ENCODE data around the gene TRPV2. TPM values are rescaled to one million over a fixed set of nuclear protein-coding genes. Genes with fewer than 3 reads are reported as not detected.
A peak's percentile ranks its signal among the peaks of the same experiment; 100 is the strongest.
"Not testable (repeated sequence)": the region's sequence is repeated elsewhere in the genome, so short reads cannot be mapped to it uniquely, and the experiment has no call there.

TRPV2 gene, protein sequence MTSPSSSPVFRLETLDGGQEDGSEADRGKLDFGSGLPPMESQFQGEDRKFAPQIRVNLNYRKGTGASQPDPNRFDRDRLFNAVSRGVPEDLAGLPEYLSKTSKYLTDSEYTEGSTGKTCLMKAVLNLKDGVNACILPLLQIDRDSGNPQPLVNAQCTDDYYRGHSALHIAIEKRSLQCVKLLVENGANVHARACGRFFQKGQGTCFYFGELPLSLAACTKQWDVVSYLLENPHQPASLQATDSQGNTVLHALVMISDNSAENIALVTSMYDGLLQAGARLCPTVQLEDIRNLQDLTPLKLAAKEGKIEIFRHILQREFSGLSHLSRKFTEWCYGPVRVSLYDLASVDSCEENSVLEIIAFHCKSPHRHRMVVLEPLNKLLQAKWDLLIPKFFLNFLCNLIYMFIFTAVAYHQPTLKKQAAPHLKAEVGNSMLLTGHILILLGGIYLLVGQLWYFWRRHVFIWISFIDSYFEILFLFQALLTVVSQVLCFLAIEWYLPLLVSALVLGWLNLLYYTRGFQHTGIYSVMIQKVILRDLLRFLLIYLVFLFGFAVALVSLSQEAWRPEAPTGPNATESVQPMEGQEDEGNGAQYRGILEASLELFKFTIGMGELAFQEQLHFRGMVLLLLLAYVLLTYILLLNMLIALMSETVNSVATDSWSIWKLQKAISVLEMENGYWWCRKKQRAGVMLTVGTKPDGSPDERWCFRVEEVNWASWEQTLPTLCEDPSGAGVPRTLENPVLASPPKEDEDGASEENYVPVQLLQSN
- 10 to 100 TPM; 34.4 to 40.2 TPM for total RNA-seq

DNA sequence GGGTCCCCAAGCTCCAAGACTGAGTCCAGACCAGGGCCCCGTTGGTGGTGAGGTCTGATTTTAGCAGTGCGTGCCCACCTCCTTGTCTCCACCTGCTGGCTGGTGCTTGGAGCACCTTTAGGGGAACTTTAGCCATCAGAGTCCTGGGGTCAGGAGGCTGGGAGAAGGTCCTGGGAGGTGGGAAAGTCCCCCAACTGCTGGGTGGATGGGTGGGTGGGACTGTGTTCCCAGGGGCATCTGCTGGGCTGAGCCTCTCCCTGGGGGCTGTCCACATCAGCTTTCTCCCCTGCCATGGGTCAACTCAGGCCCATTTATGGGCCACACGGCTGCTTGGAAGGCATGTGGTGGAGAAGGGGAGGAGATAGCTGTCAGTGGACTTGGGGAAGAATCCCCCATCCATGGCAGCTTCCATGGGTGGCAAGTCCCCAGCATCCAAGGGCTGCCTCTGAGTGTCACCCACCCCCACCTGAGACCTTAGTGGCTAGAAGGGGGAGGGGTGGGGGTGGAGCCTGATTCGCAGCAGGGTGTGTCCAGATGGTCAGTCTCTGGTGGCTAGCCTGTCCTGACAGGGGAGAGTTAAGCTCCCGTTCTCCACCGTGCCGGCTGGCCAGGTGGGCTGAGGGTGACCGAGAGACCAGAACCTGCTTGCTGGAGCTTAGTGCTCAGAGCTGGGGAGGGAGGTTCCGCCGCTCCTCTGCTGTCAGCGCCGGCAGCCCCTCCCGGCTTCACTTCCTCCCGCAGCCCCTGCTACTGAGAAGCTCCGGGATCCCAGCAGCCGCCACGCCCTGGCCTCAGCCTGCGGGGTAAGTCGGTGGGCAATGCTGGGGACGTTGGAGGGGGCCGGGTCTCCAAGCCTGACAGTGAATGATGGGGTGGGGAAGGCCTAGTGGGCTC lies at the start of gene TRPV2:
Gene TRPV2 (plus strand): TSS at position 541 of the 894 bp plus-strand sequence. CDS start 2,098 bp downstream, outside the sequence.
- H3K36me3 Mint-ChIP-seq = peaks cover 28% of the 10 kb centered on the region
- no peaks in the 10 kb centered on the region for H3K9me3 Mint-ChIP-seq
- peaks cover 38% of the 10 kb centered on the region for H3K4me1 Mint-ChIP-seq
- H3K27me3 Mint-ChIP-seq = no peaks in the 10 kb centered on the region
- H3K4me3 Mint-ChIP-seq = peak within 1 kb of the TSS; percentile 98
- peak; percentile 56 for DNase-seq
- peak within 1 kb of the TSS; percentile 99 for H3K27ac Mint-ChIP-seq

DNA sequence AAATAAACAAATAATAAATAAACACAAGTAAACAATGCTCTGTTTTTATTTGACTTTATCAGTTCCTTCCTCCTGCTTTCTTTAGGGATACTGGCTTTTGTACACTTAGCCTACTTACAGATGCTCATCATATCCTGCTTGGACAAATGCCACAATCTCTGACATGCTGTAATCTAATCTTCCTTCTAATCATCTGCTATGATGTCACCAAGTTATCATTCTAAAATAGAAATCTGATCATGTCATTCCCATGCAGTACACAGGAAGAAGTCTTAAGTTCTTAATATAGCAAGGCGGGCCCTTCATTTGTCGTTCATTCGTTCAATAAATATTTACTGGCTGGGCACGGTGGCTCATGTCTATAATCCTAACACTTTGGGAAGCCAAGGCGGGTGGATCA lies 43.6 kb upstream of the TRPV2 start:
- H3K4me1 Mint-ChIP-seq = no peaks in the 10 kb centered on the region

DNA sequence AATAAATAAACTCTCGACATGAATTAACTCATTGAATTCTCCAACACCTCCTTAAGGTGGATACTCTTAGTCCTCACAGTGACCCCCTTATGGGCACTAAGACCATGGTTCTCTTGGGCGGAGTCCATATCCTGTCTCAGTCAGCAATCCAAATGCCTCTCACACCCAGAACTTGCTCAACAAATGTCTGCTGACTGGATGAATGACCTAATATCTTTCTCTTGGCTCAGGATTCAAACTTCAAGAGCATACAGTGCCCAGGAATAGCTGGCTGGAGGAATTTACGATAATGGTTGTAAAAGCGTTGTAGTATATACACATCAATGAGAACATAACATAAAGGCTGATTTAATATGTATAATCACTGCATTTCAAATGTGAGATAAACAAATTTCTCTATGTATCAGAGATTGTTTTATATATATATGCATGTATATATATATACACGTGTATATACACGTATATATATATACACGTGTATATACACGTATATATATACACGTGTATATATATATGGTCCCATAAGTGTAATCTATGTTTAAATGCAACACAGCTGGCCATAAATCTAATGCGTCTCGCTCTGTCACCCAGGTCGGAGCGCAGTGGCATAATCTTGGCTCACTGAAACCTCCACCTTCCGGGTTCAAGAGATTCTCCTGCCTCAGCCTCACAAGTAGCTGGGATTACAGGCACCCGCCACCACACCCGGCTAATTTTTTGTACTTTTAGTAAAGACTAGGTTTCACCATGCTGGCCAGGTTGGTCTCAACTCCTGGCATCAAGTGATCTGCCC lies 41.0 kb upstream of the TRPV2 start:
- Mint-ChIP-seq H3K9me3 (no peaks in the 10 kb centered on the region), H3K4me3 (no peak overlapping the region), H3K4me1 (no peaks in the 10 kb centered on the region), H3K36me3 (no peaks in the 10 kb centered on the region), H3K27ac (no peak overlapping the region), H3K27me3 (no peaks in the 10 kb centered on the region)
- DNase-seq = no peak

More for the DNA sequence above, 43.6 kb upstream of the TRPV2 start:
- Mint-ChIP-seq H3K9me3 (no peaks in the 10 kb centered on the region), H3K27ac (no peak overlapping the region), H3K4me3 (no peak overlapping the region), H3K27me3 (no peaks in the 10 kb centered on the region), H3K36me3 (no peaks in the 10 kb centered on the region)
- no peak for DNase-seq

GRCh38 chr17:16377941-16378341 lies 37.4 kb upstream of the TRPV2 start:
- Mint-ChIP-seq H3K9me3 (no peaks in the 10 kb centered on the region), H3K4me1 (peaks cover 16% of the 10 kb centered on the region), H3K27ac (no peak overlapping the region), H3K36me3 (peaks cover 20% of the 10 kb centered on the region), H3K27me3 (no peaks in the 10 kb centered on the region), H3K4me3 (no peak overlapping the region)
- DNase-seq = no peak

- no peaks in the 10 kb centered on the region for H3K9me3 Mint-ChIP-seq
- H3K27ac Mint-ChIP-seq = peak overlapping the region; percentile 29
- H3K4me3 Mint-ChIP-seq = no peak overlapping the region
- H3K4me1 Mint-ChIP-seq = peaks cover 23% of the 10 kb centered on the region
- no peaks in the 10 kb centered on the region for H3K27me3 Mint-ChIP-seq
- peaks cover 28% of the 10 kb centered on the region for H3K36me3 Mint-ChIP-seq
- no peak for DNase-seq
Observed at GRCh38 chr17:16378636-16379282, 36.6 kb upstream of the TRPV2 start.

GRCh38 chr17:16379654-16380053 lies 35.7 kb upstream of the TRPV2 start:
- Mint-ChIP-seq H3K9me3 (no peaks in the 10 kb centered on the region), H3K27me3 (no peaks in the 10 kb centered on the region), H3K36me3 (peaks cover 33% of the 10 kb centered on the region), H3K4me1 (peaks cover 32% of the 10 kb centered on the region), H3K27ac (no peak overlapping the region), H3K4me3 (no peak overlapping the region)
- DNase-seq = no peak

DNA sequence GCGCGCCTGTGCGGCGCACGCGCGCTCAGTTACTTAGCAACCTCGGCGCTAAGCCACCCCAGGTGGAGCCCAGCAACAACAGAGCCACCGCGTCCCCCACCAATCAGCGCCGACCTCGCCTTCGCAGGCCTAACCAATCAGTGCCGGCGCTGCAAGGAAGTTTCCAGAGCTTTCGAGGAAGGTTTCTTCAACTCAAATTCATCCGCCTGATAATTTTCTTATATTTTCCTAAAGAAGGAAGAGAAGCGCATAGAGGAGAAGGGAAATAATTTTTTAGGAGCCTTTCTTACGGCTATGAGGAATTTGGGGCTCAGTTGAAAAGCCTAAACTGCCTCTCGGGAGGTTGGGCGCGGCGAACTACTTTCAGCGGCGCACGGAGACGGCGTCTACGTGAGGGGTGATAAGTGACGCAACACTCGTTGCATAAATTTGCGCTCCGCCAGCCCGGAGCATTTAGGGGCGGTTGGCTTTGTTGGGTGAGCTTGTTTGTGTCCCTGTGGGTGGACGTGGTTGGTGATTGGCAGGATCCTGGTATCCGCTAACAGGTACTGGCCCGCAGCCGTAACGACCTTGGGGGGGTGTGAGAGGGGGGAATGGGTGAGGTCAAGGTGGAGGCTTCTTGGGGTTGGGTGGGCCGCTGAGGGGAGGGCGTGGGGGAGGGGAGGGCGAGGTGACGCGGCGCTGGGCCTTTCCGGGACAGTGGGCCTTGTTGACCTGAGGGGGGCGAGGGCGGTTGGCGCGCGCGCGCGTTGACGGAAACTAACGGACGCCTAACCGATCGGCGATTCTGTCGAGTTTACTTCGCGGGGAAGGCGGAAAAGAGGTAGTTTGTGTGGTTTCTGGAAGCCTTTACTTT lies 34.5 kb upstream of the TRPV2 start, which contains the start of gene UBB:
Gene UBB (plus strand): TSS at position 452 of the 856 bp plus-strand sequence. CDS start 817 bp downstream, outside the sequence.
- H3K36me3 Mint-ChIP-seq = peaks cover 33% of the 10 kb centered on the region
- peak; percentile 95 for DNase-seq
- peak within 1 kb of the TSS; percentile 95 for H3K4me3 Mint-ChIP-seq
- peak within 1 kb of the TSS; percentile 97 for H3K27ac Mint-ChIP-seq
- H3K27me3 Mint-ChIP-seq = no peaks in the 10 kb centered on the region
- peaks cover 33% of the 10 kb centered on the region for H3K4me1 Mint-ChIP-seq
- H3K9me3 Mint-ChIP-seq = no peaks in the 10 kb centered on the region

GRCh38 chr17:16381496-16381820 lies 33.9 kb upstream of the TRPV2 start:
- H3K4me1 Mint-ChIP-seq = peaks cover 35% of the 10 kb centered on the region

DNA sequence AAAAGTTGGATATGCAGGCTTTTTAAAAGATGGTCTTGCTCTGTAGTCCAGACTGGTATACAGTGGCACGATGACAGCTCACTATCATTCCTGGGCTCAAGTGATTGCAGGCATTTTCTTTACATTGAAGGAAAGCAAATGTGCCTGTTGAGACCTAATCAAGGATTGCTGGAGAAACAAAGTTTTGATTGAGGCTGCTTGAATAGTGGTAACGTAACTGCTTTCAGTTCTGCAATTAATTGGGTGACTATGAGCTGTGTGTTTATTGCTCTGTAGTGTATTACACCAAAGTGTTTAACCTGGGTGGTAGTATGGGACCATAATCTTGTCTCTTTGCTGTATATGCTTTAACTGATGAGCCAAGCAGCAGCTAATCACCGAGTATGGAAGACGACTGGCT lies 32.2 kb upstream of the TRPV2 start:
- peak overlapping the region; percentile 95 for H3K4me3 Mint-ChIP-seq
- peaks cover 43% of the 10 kb centered on the region for H3K4me1 Mint-ChIP-seq
- H3K36me3 Mint-ChIP-seq = peaks cover 33% of the 10 kb centered on the region
- H3K27ac Mint-ChIP-seq = peak overlapping the region; percentile 43
- H3K9me3 Mint-ChIP-seq = no peaks in the 10 kb centered on the region
- DNase-seq = no peak
- peaks cover 10% of the 10 kb centered on the region for H3K27me3 Mint-ChIP-seq

More at GRCh38 chr17:16381496-16381820, 33.9 kb upstream of the TRPV2 start:
- H3K27ac Mint-ChIP-seq = peak overlapping the region; percentile 97
- no peaks in the 10 kb centered on the region for H3K9me3 Mint-ChIP-seq
- H3K4me3 Mint-ChIP-seq = peak overlapping the region; percentile 95
- no peak for DNase-seq
- no peaks in the 10 kb centered on the region for H3K27me3 Mint-ChIP-seq
- peaks cover 33% of the 10 kb centered on the region for H3K36me3 Mint-ChIP-seq

- Mint-ChIP-seq H3K27ac (peak overlapping the region; percentile 43), H3K27me3 (peaks cover 10% of the 10 kb centered on the region), H3K9me3 (no peaks in the 10 kb centered on the region), H3K36me3 (peaks cover 33% of the 10 kb centered on the region), H3K4me3 (peak overlapping the region; percentile 95), H3K4me1 (peaks cover 43% of the 10 kb centered on the region)
- DNase-seq = no peak
Observed at GRCh38 chr17:16383772-16384287, 31.5 kb upstream of the TRPV2 start.

- H3K4me3 Mint-ChIP-seq = no peak overlapping the region
Observed at GRCh38 chr17:16384557-16384956, 30.8 kb upstream of the TRPV2 start.

DNA sequence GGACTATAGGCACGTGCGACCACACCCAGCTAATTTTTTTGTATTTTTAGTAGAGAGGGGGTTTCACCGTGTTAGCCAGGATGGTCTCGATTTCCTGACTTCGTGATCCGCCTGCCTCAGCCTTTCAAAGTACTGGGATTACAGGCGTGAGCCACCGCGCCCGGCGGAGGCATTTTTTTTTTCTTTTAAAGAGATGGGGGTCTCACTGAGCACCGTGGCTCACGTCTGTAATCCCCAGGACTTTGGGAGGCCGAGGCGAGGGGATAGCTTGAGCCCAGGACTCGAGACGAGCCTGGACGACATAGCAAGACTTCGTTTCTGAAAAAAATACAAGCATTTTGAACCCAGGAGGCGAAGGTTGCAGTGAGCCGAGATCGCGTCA lies 29.3 kb upstream of the TRPV2 start:
- peaks cover 10% of the 10 kb centered on the region for H3K27me3 Mint-ChIP-seq
- H3K4me1 Mint-ChIP-seq = peaks cover 39% of the 10 kb centered on the region
- not testable (repeated sequence) for DNase-seq, H3K9me3 Mint-ChIP-seq
- peak overlapping the region; percentile 72 for H3K27ac Mint-ChIP-seq
- H3K4me3 Mint-ChIP-seq = peak overlapping the region; percentile 80
- peaks cover 31% of the 10 kb centered on the region for H3K36me3 Mint-ChIP-seq

More at GRCh38 chr17:16384557-16384956, 30.8 kb upstream of the TRPV2 start:
- no peak for DNase-seq
- no peaks in the 10 kb centered on the region for H3K9me3 Mint-ChIP-seq
- H3K36me3 Mint-ChIP-seq = peaks cover 33% of the 10 kb centered on the region
- H3K27ac Mint-ChIP-seq = no peak overlapping the region
- peaks cover 43% of the 10 kb centered on the region for H3K4me1 Mint-ChIP-seq
- H3K27me3 Mint-ChIP-seq = peaks cover 10% of the 10 kb centered on the region

DNA sequence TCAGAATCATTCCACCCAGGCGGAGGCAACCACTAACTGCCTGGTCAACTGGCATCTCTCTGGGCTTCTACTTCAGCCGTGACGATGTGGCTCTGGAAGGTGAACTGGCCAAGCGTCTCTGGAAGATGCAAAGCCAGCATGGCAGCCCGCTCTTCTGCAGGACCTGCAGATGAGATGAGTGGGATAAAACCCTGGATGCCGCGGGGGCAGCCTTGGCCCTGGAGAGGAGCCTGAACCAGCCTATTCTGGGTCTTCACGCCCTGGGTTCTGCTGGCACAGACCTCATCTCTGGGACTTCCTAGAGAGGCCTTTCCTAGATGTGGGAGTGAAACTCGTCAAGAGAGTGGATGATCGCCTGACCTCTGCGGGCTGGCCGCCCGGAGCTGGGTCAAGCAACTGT lies 23.9 kb upstream of the TRPV2 start:
- H3K27me3 Mint-ChIP-seq = peaks cover 10% of the 10 kb centered on the region
- no peaks in the 10 kb centered on the region for H3K9me3 Mint-ChIP-seq
- no peaks in the 10 kb centered on the region for H3K36me3 Mint-ChIP-seq
- H3K4me1 Mint-ChIP-seq = peaks cover 8% of the 10 kb centered on the region
- no peak overlapping the region for H3K4me3 Mint-ChIP-seq
- no peak overlapping the region for H3K27ac Mint-ChIP-seq
- DNase-seq = no peak
